Stimulated activated effector memory CD8-positive, alpha-beta T cell treated with anti-CD3 and anti-CD28 coated beads, Interleukin-12 subunit alpha, Interleukin-12 subunit beta, amount 100 ng/mL, for 72 hours (primary cell): Measurements from ENCODE around the gene DLST.
A peak's percentile ranks its signal among the peaks of the same experiment; 100 is the strongest.

Experiments used
- ATAC-seq: fragments of 150-1000 bp; cut with Tn5 transposase; 2 replicates; pipeline ENCODE4 v1.10.0; 2021
- DNase-seq, 2 donors: peaks; one replicate each; pipeline ENCODE4 v3.0.0; 2021 to 2022; ENCODE audit warnings: low spot score in 2 of 2
- H3K27ac Mint-ChIP-seq: one replicate; pipeline ENCODE4 v1.8.0; 2022; ENCODE audit warnings: mild to moderate bottlenecking, mixed read lengths
- H3K36me3 Mint-ChIP-seq: one replicate; pipeline ENCODE4 v1.8.0; 2022; ENCODE audit warnings: mild to moderate bottlenecking, mixed read lengths
- H3K4me1 Mint-ChIP-seq: one replicate; pipeline ENCODE4 v1.8.0; 2022; ENCODE audit warnings: mixed read lengths
- H3K4me3 Mint-ChIP-seq: one replicate; pipeline ENCODE4 v1.8.0; 2022; ENCODE audit warnings: mild to moderate bottlenecking, mixed read lengths
- H3K9me3 Mint-ChIP-seq: one replicate; pipeline ENCODE4 v1.8.0; 2022; ENCODE audit warnings: mixed read lengths

DLST gene

DNA sequence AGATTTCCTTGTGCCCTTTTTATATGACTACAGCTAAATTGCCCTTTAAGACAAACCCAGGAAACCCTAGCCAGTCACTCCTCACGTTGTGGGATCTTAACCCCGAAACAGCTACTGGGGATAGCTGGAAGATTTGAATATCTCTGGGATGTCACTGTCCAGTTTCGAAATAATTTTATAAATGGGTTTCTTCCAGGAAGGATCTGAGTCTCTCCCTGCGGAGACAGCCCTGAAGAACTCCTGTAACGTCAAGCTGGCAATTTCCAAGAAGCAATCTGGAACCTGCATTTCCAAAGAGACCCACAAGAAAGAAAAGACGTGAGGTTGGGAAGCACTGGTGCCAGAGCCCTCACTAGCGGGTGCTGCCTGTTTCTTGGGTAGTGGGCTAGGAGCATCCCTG is 26.7 kb upstream of the DLST start:
- no peaks in the 10 kb centered on the region for H3K4me1 Mint-ChIP-seq
- H3K9me3 Mint-ChIP-seq: no peaks in the 10 kb centered on the region

DNA sequence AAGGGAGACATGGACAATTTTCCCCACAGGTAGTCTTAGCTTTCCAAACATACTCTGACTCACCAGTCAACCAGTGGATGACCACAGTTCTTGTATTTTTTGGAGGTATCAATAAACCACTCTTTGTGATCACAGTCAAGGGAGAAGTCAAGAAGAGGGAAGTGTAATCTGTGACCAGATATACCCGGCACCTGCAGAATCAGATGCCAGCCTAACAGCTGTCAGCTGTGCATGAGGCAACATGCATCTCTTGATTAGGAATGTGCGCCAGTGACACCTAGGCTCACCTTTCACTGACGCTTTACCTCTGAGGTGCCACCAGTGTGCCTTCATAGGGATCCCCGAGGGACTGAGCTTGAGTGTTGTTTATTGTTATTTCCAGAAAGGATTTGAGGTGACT is 25.8 kb upstream of the DLST start:
- H3K4me3 Mint-ChIP-seq: no peak overlapping the region
- DNase-seq (no peak), ATAC-seq (no peak)
- H3K27ac Mint-ChIP-seq: no peak overlapping the region
- no peaks in the 10 kb centered on the region for H3K9me3 Mint-ChIP-seq
- H3K4me1 Mint-ChIP-seq: no peaks in the 10 kb centered on the region
- no peaks in the 10 kb centered on the region for H3K36me3 Mint-ChIP-seq

More for the DNA sequence above, 26.7 kb upstream of the DLST start:
- no peaks in the 10 kb centered on the region for H3K36me3 Mint-ChIP-seq
- no peak for DNase-seq
- no peak overlapping the region for H3K4me3 Mint-ChIP-seq
- ATAC-seq: no peak
- H3K27ac Mint-ChIP-seq: no peak overlapping the region

DNA sequence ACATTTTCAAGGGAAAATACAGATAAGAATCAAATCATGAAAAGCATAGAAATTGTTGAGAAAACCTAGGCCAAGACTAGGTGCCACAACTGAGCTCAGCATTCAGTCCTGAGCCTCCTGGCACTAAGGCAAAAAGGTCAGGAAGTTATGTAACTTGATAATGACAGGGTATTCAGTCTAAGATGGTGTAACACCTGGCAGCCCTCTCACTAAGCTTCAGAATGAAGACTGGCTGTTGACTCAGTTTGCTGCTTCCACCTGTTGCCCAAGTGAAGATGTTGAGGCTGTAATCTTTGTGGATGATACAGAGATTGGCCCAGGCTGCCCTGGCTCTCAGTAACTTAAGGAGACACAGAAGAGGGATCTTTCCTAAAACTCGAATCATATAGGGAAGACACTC is 25.4 kb upstream of the DLST start:
- no peak for DNase-seq
- no peaks in the 10 kb centered on the region for H3K36me3 Mint-ChIP-seq
- no peak overlapping the region for H3K4me3 Mint-ChIP-seq
- H3K9me3 Mint-ChIP-seq: no peaks in the 10 kb centered on the region
- ATAC-seq: no peak
- no peaks in the 10 kb centered on the region for H3K4me1 Mint-ChIP-seq
- no peak overlapping the region for H3K27ac Mint-ChIP-seq

DNA sequence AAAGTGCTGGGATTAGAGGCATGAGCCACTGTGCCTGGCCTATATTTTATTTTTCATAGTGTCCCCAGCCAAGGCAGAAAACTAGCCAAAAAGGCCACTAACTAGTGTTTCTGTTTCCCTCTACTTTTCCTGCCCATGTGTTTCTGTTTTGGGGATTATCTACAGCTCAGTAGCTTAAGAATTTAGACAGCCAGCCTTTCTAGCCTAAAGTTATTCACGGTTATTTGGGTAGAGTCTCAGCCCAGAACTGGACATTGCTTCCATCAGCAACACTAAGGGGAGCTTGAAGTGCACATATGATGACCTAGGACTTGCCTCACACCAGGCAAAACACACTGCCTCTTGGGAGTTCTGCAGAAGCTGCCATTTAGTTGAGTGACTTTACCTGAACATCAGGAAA is 23.7 kb upstream of the DLST start:
- Mint-ChIP-seq H3K9me3 (no peaks in the 10 kb centered on the region), H3K4me1 (no peaks in the 10 kb centered on the region), H3K4me3 (no peak overlapping the region), H3K36me3 (no peaks in the 10 kb centered on the region), H3K27ac (no peak overlapping the region)
- ATAC-seq (no peak), DNase-seq (no peak)

DNA sequence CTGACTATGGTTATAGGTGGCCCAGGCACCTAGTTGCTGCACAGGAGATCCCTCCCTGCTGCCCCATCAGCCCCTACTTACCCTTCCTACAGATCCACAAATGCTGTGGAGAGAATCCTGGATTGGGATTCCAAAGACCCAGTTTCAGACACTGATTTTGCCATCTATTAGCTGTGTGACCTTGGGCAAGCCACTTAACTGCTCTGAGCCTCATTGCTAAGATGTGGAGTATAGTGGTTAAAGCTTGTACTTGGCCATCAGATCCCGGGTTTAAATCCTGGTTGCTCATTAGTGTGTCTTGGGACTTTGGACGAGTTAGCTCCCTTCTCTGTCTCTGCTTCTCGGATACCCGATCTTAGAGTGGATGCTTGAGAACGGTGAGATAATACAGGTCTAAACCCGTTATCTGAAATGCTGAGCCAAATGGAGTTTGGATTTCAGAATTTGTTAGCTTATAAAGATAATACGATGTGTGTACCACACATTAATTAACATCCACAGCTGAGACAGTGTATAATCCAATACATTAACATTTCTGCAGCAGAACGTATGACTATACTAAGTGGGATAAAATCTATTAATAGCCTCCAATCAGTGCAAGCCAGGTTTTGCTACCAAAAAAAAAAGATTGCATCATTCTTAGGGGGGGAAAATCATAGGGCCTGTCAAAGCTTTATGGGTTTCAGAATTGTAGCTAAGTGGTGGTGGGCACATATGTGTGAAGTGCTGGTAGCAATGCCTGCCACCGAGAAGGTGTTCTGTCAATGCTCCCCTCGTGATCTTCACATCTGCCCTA is 21.8 kb upstream of the DLST start:
- DNase-seq (no peak), ATAC-seq (no peak)
- H3K4me3 Mint-ChIP-seq: no peak overlapping the region
- H3K27ac Mint-ChIP-seq: no peak overlapping the region
- no peaks in the 10 kb centered on the region for H3K4me1 Mint-ChIP-seq
- H3K36me3 Mint-ChIP-seq: no peaks in the 10 kb centered on the region
- H3K9me3 Mint-ChIP-seq: no peaks in the 10 kb centered on the region

DNA sequence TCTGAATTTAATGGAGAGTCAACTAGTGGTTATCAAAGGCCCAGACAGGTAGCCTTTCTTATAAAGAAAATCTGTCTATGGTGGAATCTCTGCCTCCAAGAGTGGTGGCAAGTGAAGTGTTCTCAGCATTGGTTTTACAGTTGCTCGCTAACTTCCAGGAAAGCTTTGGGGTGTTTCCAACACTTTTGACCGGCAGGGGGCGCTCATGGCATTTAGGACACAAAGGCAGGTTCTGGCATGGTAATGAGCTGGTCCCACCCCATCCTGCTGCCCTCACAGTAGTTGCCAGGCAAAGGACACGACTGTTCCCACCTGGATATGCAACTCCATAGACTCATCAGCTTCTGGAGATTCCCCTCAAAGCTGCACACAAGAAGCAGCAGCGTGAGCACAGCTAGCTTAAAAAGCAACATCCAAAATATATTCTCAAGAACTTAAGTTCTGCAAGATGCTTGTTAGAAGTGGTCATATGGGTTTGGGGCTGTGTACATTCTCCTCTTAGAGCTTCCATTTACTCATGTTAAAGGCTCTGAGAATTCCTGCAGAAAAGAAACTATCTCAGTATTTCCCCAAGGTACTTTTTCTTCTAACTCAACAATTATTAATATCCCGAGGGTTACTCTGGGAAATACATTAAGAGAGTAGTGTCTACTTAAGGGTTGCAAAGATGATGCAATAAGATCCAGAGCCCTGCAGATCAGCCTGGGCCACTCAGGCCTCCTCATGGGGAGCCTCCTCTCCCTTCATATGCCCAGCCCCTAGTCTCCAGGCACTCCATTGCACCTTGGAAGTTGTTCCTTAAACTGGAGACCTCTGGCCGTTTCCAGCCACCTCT is 20.6 kb upstream of the DLST start:
- no peaks in the 10 kb centered on the region for H3K36me3 Mint-ChIP-seq
- no peak overlapping the region for H3K27ac Mint-ChIP-seq
- DNase-seq (peak; percentile 89 to 96), ATAC-seq (peak; percentile 85)
- no peak overlapping the region for H3K4me3 Mint-ChIP-seq
- peaks cover 1% of the 10 kb centered on the region for H3K4me1 Mint-ChIP-seq
- H3K9me3 Mint-ChIP-seq: no peaks in the 10 kb centered on the region

DNA sequence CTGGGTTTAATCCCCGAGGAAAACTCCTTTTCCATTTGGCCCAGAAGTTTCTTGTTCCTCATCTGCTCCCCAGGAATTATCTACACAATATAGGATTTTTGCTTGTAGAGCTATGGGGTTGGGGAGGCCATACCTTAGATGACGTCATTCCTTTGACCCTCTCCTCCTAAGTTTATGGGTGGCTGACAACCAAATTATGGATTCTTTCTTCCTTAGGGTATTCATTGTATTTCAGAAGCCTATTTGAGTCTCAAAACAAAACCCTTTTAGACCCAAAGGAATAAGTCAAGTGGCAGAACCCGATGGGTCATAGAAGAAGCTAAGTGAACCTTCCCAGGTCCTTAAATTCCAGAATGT is 20.0 kb upstream of the DLST start:
- no peak overlapping the region for H3K27ac Mint-ChIP-seq
- peaks cover 7% of the 10 kb centered on the region for H3K4me1 Mint-ChIP-seq
- H3K36me3 Mint-ChIP-seq: no peaks in the 10 kb centered on the region
- DNase-seq (no peak), ATAC-seq (no peak)
- no peak overlapping the region for H3K4me3 Mint-ChIP-seq
- H3K9me3 Mint-ChIP-seq: no peaks in the 10 kb centered on the region

DNA sequence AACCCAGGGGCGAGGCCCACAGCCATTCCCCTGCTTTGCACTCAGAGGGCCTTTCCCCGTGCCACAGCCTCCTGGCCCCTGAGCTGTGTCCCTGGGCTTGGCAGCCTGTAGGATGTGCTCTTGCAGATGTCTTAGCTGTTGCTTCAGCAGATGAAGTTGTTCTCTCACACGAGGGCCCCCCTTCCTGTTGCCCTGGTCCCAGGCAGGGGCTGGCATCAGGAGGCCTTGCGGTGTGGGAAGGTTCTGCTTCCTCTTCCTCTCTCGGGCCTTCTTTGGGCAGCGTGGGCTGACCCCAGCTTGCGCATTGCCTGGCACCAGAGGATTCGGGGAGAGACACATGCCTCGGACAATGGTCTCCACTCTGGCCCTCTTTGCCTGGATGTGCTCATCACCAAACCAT is 18.4 kb upstream of the DLST start:
- DNase-seq (no peak), ATAC-seq (no peak)
- Mint-ChIP-seq H3K36me3 (no peaks in the 10 kb centered on the region), H3K4me1 (peaks cover 17% of the 10 kb centered on the region), H3K4me3 (no peak overlapping the region), H3K27ac (no peak overlapping the region), H3K9me3 (no peaks in the 10 kb centered on the region)

DNA sequence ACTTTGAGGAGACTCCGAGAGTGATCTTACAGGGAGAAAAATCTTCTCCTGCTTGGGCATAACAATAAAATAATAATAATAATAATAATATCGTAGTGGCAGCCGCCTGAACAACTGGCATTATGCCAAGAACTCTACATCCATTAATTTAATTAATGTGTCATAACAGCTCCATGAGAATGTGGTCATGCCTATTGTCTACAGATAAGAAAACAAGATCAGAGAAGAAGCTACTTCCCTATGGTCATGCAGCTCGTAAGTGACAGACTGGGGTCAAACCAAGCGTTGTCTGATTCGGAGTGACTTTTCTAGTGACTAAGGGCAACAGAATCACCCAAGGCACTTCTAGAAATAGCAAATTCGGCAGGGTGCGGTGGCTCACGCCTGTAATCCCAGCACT is 17.5 kb upstream of the DLST start:
- no peaks in the 10 kb centered on the region for H3K9me3 Mint-ChIP-seq
- no peak for DNase-seq
- H3K4me1 Mint-ChIP-seq: peaks cover 17% of the 10 kb centered on the region
- no peaks in the 10 kb centered on the region for H3K36me3 Mint-ChIP-seq
- no peak for ATAC-seq
- H3K27ac Mint-ChIP-seq: no peak overlapping the region
- no peak overlapping the region for H3K4me3 Mint-ChIP-seq

DNA sequence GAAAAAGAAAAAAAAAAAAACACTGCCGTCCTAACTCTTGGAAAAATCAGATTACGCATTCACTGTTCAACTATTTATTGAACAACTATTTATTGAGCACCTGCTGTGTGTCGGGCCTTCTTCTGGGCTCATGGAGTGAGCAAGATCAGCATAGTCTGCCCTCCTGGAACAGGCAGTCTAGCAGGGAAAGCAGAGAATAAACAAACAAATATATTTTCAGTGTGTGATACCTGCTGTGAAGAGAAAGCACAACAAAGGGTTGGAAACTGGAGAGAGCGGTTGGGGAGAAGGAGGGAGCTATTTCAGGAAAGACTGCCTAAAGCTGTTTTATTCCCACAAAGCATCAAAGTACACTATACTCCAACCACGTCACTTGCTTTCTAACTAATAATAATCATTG is 16.6 kb upstream of the DLST start:
- ATAC-seq: no peak
- Mint-ChIP-seq H3K4me3 (no peak overlapping the region), H3K9me3 (no peaks in the 10 kb centered on the region), H3K36me3 (no peaks in the 10 kb centered on the region), H3K4me1 (peaks cover 17% of the 10 kb centered on the region), H3K27ac (no peak overlapping the region)
- no peak for DNase-seq

DNA sequence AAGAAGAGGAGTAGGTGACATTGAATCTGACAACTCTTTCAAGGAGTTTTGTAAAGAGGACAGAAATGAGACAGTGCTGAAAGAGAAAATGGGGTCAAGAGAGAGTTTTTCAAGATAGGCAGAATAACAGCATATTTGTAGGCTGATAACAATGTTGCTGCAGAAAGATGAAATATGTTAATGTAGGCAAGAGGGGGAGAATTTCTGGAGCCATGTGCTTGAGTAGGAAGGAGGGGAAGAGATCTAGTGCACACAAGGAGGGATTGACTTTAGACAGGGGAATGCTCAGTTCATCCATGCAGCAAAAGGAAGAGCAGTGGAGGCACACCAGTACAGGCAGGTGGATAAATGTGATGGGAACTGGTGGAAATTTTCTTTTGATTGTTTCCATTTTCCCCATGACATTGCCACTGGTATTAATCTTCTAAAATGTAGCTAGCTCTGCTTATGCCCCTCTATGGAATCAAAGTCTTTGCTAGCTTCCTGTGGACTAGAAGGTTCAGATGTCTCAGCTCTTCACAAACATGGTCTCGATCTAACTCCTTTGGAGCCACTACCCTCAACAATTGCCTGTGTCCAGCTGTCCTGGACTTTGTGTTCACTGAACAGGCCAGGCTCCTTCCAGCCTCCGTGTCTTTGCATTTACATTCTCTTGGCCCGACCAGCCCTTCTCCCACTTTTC is 14.9 kb upstream of the DLST start:
- Mint-ChIP-seq H3K36me3 (no peaks in the 10 kb centered on the region), H3K27ac (peak overlapping the region; percentile 13), H3K9me3 (no peaks in the 10 kb centered on the region), H3K4me3 (no peak overlapping the region), H3K4me1 (peaks cover 17% of the 10 kb centered on the region)
- no peak for DNase-seq
- no peak for ATAC-seq

DNA sequence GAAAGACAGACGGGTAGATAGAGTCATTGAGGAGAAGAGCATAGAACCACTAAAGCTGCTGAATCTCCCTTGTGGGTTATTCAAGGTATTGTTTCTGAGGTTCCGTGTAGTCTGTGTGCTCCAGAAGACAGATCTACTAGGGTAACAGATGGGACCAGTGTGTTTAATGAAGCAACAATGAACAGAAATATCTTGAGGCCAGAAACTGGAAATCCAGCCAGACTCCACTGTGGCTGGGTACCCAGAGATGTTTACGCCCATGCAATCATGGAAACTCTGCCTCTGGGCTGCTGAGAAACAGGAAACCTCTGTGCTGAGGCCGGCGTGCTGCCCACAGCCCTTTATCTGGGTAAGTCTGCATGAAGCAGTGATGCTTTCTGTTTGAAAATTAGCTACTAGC is 14.0 kb upstream of the DLST start:
- Mint-ChIP-seq H3K9me3 (no peaks in the 10 kb centered on the region), H3K4me3 (peak overlapping the region; percentile 13), H3K4me1 (peaks cover 17% of the 10 kb centered on the region), H3K36me3 (no peaks in the 10 kb centered on the region), H3K27ac (peak overlapping the region; percentile 13)
- DNase-seq (peak; percentile 26 to 60), ATAC-seq (peak; percentile 96)

DNA sequence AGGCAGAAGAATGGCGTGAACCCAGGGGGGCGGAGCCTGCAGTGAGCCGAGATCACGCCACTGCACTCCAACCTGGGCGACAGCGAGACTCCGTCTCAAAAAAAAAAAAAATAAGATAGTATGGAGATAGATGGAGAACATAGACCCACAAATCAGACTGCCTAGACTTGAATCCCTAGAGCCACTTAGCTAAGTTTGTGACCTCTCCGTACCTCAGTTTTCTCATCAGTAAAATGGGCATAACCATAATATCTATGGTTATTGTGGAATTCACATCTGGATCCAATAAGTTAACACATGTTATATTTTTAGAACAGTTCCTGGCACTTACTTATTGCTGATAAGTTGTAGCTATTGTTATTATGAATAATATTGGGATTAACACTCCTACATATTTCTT is 13.0 kb upstream of the DLST start:
- Mint-ChIP-seq H3K4me3 (no peak overlapping the region), H3K9me3 (no peaks in the 10 kb centered on the region), H3K36me3 (no peaks in the 10 kb centered on the region), H3K4me1 (peaks cover 17% of the 10 kb centered on the region), H3K27ac (no peak overlapping the region)
- DNase-seq (no peak), ATAC-seq (no peak)

DNA sequence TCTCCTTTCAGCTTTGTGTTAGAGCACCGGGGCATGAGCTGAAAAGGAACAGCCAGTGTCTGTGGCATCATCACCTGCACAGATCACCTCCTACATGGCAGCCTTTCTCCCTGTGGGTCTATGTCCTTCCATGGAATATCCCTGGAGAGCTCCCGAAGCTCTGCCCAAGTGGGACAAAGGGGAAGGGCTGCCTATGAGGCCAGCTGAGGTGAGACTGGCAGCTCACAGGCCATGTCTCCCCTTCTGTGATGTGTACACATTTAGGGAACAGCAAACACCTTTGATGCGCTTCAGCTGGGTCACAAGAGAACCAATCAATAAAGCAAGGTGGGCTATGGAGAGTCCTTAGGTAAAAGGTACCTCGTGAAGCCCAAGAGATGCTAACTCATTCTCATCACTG is 9.9 kb upstream of the DLST start:
- DNase-seq: no peak
- H3K4me3 Mint-ChIP-seq: no peak overlapping the region
- H3K36me3 Mint-ChIP-seq: no peaks in the 10 kb centered on the region
- H3K9me3 Mint-ChIP-seq: no peaks in the 10 kb centered on the region
- no peak overlapping the region for H3K27ac Mint-ChIP-seq
- ATAC-seq: no peak
- H3K4me1 Mint-ChIP-seq: peaks cover 26% of the 10 kb centered on the region

DNA sequence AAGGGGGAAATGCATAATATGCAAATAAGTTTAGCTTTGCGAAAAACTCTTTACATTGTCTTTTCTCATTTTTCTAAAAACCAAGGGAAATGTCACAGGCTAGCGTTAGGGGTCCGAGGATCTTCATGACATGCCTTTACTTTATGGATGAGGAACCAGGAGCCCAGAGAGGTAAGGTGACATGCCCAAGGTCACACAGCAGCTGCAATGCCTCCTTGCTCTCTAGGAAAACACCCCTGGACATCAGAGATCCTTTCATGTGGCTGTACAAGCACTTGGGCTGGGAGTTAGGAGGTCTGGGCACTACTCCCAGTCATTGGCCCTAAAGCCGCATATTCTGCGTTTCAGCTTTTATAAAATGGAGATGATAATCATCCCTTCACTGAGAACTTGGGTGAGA is 6.5 kb upstream of the DLST start:
- DNase-seq: no peak
- no peaks in the 10 kb centered on the region for H3K36me3 Mint-ChIP-seq
- H3K4me1 Mint-ChIP-seq: peaks cover 26% of the 10 kb centered on the region
- H3K27ac Mint-ChIP-seq: peak overlapping the region; percentile 95
- peak overlapping the region; percentile 68 for H3K4me3 Mint-ChIP-seq
- no peaks in the 10 kb centered on the region for H3K9me3 Mint-ChIP-seq
- no peak for ATAC-seq
